Hippocampal formation (tissue), 2 donors: ENCODE measurements around the gene SNAPC1.

ENCODE experiments used
- DNase-seq, 2 donors: peaks; one replicate each; lab custom pipeline; 2025; lab: John Stamatoyannopoulos, UW

SNAPC1 gene

GRCh38 chr14:61812347-61813095 lies 50.3 kb downstream of the SNAPC1 start, which contains the start of gene SYT16:
Gene SYT16 (plus strand): TSS chr14:61812703.
- no peak for DNase-seq

- DNase-seq, result no peak
Measured at GRCh38 chr14:61813096-61813606, 50.9 kb downstream of the SNAPC1 start.

GRCh38 chr14:61822458-61822857 lies 60.2 kb downstream of the SNAPC1 start:
- DNase-seq, result no peak

GRCh38 chr14:61832783-61833182 lies 70.6 kb downstream of the SNAPC1 start:
- no peak for DNase-seq

- no peak for DNase-seq
Measured at GRCh38 chr14:61836184-61836583, 74.0 kb downstream of the SNAPC1 start.

GRCh38 chr14:61836807-61837206 lies 74.6 kb downstream of the SNAPC1 start:
- no peak for DNase-seq

- DNase-seq, result peak; percentile 66 to 81
Measured at GRCh38 chr14:61837336-61838229, 75.4 kb downstream of the SNAPC1 start.

- DNase-seq, result no peak
Measured at GRCh38 chr14:61838661-61839245, 76.5 kb downstream of the SNAPC1 start.

GRCh38 chr14:61839507-61839906 lies 77.3 kb downstream of the SNAPC1 start:
- DNase-seq, result no peak

- DNase-seq, result no peak
Measured at GRCh38 chr14:61841145-61841544, 78.9 kb downstream of the SNAPC1 start.
